ENCODE measurements around the gene CLIP1.

DNA sequence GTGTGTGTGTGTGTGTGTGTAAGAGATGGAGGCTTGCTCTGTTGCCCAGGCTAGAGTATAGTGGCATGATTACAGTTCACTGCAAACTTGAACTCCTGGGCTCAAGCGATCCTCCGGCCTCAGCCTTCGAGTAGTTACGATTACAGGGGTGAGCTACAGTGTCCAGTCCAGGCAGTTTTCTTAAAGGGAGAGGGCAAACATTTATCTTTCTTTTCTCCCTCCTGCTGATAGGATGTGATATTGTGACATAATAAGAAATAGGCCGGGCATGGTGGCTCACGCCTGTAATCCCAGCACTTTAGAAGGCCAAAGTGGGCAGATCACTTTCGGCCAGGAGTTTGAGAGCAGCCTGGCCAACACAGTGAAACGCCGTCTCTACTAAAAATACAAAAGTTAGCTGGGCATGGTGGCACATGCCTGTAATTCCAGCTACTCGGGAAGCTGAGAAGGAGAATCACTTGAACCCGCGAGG is 31.8 kb upstream of the CLIP1 start:
- TF ChIP-seq, protein P1, sequence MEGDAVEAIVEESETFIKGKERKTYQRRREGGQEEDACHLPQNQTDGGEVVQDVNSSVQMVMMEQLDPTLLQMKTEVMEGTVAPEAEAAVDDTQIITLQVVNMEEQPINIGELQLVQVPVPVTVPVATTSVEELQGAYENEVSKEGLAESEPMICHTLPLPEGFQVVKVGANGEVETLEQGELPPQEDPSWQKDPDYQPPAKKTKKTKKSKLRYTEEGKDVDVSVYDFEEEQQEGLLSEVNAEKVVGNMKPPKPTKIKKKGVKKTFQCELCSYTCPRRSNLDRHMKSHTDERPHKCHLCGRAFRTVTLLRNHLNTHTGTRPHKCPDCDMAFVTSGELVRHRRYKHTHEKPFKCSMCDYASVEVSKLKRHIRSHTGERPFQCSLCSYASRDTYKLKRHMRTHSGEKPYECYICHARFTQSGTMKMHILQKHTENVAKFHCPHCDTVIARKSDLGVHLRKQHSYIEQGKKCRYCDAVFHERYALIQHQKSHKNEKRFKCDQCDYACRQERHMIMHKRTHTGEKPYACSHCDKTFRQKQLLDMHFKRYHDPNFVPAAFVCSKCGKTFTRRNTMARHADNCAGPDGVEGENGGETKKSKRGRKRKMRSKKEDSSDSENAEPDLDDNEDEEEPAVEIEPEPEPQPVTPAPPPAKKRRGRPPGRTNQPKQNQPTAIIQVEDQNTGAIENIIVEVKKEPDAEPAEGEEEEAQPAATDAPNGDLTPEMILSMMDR (IDR thresholded peaks at IDR 0.05; ENCODE audit: low read length) = no peak
- TF ChIP-seq EZH2 (IDR thresholded peaks at IDR 0.05; ENCODE audit: borderline replicate concordance, low read length) = no peak
